HEK293T (cell line): ENCODE measurements around the gene CRAMP1.

ENCODE experiments used
- BHLHE40 ChIP-seq: fragments of 450-650 bp; IDR thresholded peaks from 2 replicates; pipeline ENCODE4 v1.6.1; 2016; ENCODE audit warnings: mild to moderate bottlenecking, moderate library complexity, borderline replicate concordance
- CTBP1 ChIP-seq: fragments of 450-650 bp; IDR thresholded peaks from 2 replicates; pipeline ENCODE4 v1.6.1; 2016; ENCODE audit warnings: borderline replicate concordance
- FOXA1 ChIP-seq: fragments of 450-650 bp; IDR thresholded peaks from 2 replicates; pipeline ENCODE4 v1.6.1; 2016; ENCODE audit warnings: mild to moderate bottlenecking
- FOXK2 ChIP-seq: fragments of 450-650 bp; IDR thresholded peaks from 2 replicates; pipeline ENCODE4 v1.6.1; 2016; ENCODE audit warnings: mild to moderate bottlenecking
- FOXM1 ChIP-seq: fragments of 450-650 bp; IDR thresholded peaks from 2 replicates; pipeline ENCODE4 v1.6.1; 2017; ENCODE audit warnings: mild to moderate bottlenecking, borderline replicate concordance
- HDGF ChIP-seq: fragments of 450-650 bp; IDR thresholded peaks from 2 replicates; pipeline ENCODE4 v1.6.1; 2017; ENCODE audit warnings: antibody characterized with exemption, borderline replicate concordance
- LEF1 ChIP-seq: fragments of 450-650 bp; IDR thresholded peaks from 2 replicates; pipeline ENCODE4 v1.6.1; 2017; ENCODE audit warnings: mild to moderate bottlenecking, borderline replicate concordance
- SP1 ChIP-seq: fragments of 450-650 bp; IDR thresholded peaks from 2 replicates; pipeline ENCODE4 v1.6.1; 2017
- SUZ12 ChIP-seq: fragments of 450-650 bp; IDR thresholded peaks from 2 replicates; pipeline ENCODE4 v1.6.1; 2016; ENCODE audit warnings: mild to moderate bottlenecking
- TARDBP ChIP-seq: fragments of 450-650 bp; IDR thresholded peaks from 2 replicates; pipeline ENCODE4 v1.6.1; 2016
- TF ChIP-seq, protein P1 (sequence below): fragments of 450-650 bp; IDR thresholded peaks from 2 replicates; pipeline ENCODE4 v1.6.1; 2016

- TF ChIP-seq FOXA1 (no peak), FOXM1 (no peak), FOXK2 (no peak), SP1 (no peak), CTBP1 (no peak), BHLHE40 (no peak), LEF1 (no peak), TARDBP (no peak), HDGF (no peak), SUZ12 (no peak)
- TF ChIP-seq, protein P1, sequence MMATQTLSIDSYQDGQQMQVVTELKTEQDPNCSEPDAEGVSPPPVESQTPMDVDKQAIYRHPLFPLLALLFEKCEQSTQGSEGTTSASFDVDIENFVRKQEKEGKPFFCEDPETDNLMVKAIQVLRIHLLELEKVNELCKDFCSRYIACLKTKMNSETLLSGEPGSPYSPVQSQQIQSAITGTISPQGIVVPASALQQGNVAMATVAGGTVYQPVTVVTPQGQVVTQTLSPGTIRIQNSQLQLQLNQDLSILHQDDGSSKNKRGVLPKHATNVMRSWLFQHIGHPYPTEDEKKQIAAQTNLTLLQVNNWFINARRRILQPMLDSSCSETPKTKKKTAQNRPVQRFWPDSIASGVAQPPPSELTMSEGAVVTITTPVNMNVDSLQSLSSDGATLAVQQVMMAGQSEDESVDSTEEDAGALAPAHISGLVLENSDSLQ: no peak
Observed at GRCh38 chr16:1674306-1674705, 62.1 kb downstream of the CRAMP1 start.
